ENCODE results near the gene TOE1.
"Not testable (repeated sequence)": the region's sequence is repeated elsewhere in the genome, so short reads cannot be mapped to it uniquely, and the experiment has no call there.

The TOE1 gene

DNA sequence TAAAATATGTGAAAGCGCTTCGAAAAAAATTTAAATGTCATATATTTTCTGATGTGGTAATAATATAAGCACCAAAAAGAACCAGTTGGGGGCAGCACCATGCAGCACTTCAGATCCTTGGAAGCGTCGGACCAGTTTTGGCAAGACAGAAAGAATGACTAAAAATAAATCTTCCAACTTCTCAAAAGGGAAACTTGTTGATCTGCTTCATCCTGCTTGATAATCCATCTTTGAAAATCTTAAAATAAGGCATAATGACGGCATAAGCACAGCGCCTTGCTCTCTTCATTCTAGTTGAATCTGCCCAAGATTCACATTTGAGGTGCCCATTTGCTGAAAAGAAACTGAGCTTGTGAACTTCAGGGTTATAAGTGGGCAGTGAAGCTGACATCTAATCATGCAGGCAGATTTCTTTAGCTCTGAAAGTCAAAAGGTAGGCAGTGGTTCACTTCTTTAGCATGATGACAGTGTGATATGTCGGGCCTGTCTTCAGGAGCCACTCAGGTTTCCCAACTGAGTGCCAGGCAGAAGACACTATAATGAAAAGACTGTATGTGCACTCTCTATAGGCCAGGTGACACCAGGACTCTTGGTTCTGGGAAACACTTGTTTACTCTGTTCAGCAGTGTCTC, 20.0 kb downstream of the TOE1 start:
- peak; percentile 77 for DNase-seq

DNA sequence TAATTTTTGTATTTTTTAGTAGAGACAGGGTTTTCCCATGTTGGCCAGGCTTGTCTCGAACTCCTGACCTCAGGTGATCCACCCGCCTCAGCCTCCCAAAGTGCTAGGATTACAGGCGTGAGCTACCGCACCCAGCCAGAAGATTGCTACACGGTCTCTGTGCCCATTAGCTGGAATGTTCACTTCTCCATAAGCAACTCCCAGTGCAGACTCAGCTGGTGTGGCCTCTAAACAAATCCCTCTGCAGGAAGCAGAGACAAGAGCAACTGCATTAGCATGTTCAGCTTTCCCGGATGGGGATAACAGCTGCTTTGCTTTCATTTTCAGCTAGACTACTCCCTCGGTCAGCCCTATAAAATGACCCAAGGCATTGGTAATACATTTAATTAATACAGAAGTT, 21.0 kb downstream of the TOE1 start:
- not testable (repeated sequence) for DNase-seq

DNA sequence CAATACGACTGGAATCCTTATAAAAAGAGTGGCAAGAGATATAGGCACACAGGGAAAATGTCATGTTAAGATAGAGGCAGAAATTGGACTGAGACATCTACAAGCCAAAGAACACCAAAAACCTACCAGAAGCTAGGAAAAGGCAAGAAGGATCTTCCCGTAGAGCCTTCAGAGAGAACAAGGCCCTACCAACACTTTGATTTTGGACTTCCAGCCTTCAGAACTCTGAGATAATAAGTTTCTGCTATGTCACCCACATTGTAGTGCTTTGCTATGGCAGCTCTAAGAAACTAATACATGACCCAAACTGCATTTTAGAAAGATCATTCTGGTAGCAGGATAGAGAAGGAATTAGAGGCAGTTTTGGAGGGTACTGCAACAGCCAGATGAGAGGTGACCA, 24.3 kb downstream of the TOE1 start:
- no peak for DNase-seq

DNA sequence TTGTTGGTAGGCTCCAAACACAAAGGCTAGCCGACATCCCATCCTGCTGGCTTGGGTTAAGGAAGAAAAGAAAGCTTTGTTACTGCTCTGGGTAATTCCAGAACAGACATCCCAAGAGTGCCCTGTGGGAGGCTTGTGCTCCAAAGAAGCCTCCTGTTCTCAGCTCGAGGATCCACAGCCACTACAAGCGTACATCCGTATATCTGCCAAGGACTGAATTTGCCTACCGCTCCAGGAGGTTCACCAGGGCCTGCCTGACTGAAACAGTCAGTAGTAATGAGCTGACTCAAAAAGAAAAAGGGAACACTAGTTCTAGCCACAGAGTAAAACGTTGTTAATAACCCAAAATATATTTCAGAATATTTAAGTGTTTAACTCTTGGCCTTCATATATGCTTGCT, 25.1 kb downstream of the TOE1 start:
- DNase-seq, result no peak

DNA sequence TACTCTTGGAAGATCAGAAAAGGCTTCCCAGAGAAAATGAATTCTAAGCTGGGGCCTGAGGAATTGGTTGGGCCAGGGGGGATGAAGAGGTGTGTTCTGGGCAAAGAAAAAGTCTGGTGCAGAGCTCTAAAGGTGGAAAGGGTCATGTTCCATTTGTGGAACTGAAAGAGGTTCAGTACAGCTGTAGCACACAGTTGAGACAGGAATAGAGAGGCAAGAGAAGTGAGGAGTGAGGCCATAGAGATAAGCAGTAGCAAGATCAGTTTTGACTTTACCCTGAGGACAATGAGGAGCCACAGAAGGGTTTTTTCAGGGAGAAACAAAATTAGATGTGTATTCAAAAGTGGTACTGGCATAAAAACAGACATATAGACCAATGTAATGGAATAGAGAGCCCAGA, 30.6 kb downstream of the TOE1 start:
- no peak for DNase-seq

DNA sequence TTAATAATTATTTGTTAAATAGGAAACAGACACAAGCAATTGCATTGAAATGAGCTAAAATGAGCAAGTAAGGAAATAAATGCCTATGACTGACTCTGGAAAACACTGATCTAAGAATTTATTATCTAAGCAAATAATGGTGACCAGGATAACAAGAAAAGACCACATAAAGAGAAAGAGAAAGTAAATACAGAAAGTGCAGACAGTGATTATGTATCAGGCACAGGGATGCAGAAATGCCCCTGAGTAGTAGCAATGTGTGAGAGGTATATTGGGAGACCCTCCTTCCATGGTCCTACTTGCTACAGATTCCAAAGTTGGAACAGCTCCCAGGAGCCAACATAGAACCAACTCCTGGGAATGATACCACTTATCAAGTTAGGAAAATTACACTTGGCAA, 33.6 kb downstream of the TOE1 start:
- DNase-seq, result no peak

DNA sequence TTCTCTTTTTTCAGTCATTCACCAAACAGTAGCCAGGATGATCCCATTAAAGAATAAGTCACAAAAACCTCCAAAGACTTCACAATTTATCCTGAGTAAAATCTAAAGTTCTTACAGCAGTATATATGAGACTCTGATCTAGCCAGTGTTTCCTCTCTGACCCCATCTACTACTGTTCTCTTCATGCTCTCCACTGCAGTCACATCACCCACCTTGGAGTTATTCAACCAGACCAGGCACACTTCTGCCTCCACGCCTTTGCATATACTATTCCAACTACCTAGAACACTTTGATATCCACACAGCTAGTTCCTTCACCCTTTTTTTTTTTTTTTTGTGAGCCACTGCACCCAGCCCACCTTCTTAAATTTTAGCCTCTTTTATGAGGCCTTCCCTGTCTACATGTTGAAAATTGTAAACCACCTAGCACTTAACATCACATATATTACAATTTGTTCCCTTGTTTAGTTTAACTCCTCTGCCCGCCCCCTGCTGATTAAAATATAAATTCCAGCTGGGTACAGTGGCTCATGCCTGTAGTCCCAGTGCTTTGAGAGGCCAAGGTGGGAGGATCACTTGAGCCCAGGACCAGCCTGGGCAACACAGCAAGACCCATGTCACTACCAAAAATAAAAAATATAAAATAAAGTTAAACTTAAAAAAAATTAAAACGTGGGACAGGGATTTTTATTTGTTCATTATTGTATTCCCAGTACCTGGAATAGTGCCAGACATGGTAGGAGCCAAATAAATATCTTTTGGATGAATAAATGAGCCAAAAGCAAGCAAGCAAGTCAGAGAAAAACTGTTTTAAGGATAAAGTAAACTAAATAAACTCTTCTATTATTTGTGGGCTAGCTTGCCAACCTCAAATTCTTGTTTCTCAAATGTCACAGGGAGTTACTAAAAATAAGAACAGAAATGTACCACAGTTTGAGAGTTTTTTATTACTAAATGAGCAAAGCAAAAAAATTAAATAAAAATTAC, 35.4 kb downstream of the TOE1 start:
- DNase-seq, result no peak

DNA sequence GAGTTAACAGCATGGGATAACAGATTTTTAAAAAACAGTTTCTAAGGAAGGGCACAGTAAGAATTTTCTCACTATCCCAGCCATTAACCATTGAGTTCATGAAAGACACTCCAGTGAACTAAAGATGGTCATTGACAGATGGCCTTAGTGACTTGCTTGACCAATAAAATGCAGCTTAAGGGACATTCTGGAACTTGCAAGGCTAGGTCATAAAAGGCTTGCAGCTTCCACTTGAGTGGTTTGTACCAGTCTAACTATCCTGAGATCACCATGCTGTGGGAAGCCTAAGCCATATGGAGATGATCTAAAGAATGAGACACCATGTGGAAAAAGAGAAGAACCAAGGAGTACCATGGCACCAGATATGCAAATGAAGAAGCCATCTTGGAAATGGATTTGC, 38.2 kb downstream of the TOE1 start:
- DNase-seq, result no peak

DNA sequence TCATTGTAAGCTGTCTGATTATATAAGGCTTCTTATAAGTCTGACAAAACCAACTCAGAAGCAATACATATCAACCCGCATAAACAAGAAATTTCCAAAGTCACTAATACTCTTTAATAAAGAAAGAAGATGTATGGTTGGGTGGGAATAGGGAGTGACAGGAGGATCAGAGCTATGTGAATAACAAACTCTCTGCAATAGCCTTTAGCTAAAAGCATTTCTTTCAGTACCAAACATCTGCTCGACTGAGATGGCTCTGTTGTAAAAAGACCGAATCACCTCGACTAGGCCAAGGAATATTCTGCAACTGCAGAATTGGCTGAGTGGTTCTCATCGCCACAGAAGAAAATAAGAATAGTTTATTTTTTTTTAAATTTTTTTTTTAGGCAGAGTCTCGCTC, 39.6 kb downstream of the TOE1 start:
- no peak for DNase-seq

DNA sequence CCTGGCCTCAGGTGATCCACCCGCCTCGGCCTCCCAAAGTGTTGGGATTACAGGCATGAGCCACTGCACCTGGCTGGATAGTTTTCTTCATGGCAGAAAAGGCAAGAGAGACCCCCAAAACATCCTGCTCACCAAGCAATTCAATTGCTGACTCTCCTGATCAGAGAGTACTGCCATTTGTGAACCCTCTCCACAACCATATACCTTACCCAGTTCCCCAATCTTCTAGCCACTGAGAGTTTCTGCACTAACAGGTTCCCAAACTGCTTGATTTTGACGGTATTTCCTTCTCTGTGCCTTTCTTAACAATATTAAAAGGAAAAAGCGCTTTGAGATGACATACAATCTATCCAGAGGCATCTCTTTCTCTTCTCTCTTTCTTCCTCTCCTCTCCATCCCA, 40.2 kb downstream of the TOE1 start:
- DNase-seq, result no peak

DNA sequence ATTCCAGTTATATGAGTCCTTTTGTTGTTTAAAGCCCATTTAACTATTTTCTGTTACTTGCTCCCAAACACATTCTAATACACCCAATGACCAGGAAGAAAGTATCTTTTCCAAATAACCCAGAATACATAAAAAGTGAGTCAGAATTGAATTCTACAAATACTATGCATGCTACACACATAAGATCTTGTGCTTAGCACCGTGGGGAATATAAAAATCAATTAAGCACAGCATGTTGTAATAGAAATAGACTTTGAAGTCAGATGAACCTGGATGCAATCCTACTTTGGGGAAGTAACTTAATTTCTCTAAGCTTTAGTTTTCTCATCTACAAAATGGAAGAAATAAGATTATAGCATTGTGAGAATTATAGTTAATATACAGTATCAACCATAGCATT, 40.8 kb downstream of the TOE1 start:
- no peak for DNase-seq

DNA sequence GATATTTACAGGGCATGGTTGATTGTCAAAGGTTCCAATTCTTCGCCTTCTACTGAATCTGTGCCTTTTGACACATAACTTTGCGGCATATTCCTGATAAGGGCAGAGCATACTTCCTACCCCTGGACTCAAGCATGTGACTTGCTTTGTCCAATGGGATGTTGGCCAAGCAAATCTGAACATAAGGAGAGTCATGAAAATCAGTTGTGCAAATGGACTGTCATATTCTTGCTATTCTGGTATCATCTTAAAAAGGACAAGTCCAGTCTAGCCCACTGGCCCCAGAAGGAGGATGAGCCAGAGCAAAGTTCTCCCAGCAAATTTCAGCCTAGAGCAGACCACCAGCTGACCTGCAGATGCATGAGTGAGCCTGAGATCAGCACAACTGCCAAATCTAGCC, 41.3 kb downstream of the TOE1 start:
- DNase-seq, result no peak

DNA sequence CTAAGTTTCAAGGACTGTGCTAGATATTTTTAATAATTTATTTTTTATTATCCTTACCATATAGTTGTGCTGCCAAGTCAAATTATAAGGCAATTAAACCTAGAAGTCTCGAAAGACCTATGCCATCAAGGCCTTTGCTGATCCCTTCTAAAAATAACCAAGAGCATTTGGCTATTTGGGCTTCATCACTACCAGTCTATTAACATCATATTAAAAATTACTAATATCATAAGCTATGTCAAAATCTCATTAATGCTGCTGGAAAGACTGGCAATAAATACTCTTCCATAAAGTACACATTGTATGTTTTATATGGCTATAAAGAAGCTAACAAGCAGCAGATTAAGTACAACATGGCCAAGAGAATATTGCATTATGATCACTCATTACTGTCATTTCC, 43.2 kb downstream of the TOE1 start:
- DNase-seq, result no peak

DNA sequence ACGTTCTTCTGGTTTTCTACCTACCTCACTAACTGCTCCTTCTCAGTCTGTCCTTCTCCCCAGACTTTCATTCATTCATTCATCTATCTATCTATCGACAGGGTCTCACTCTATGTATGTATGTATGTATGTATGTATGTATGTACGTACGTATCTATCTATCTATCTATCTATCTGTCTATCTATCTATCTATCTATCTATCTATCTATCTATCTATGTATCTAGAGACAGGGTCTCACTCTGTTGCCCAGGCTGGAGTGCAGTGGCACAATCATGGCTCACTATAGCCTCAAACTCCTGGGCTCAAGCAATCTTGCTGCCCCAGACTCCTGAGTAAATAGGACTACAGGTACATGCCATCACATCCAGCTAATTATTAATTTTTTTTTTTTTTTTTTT, 44.2 kb downstream of the TOE1 start:
- DNase-seq, result not testable (repeated sequence)

DNA sequence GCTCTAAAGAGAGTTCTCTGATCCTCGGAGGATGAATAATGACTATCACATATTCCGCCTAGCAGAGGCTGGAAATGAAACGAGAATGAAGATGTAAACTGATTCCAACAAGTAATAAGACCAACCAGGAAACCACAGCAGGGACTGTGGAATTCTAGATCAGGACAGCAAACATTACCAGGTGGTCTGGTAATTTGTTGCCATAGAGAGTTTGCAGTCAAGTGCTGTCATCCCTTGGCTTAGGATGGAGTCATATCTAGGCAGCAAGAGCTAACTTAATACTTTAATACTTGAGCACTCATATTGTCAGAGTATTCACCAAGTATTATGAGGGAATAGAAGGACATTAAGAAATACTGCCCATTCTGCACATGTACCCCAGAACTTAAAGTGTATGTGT, 45.3 kb downstream of the TOE1 start:
- DNase-seq, result no peak

DNA sequence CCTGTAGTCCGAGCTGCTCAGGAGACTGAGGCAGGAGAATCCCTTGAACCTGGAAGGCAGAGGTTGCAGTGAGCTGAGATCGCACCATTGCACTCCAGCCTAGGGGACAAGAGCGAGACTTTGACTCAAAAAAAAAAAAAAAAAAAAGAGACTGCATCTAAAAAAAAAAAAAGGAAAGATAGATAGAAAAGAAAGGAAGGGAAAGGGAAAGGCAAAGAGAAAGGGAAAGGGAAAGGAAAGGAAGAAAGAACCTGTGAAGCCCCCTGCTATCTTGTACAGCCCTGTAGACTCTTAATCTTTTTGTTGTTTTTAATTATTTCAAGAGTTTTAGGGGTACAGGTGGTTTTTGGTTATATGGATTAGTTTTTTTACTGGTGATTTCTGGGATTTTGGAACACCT, 46.2 kb downstream of the TOE1 start:
- DNase-seq, result no peak
